DOHH2 (cell line): ENCODE data around the gene DEDD2.

Experiments used
- CTCF ChIP-seq: fragments of 200-600 bp; sonication (generic); IDR thresholded peaks from one replicate; pipeline ENCODE4 v1.5.1; 2014; ENCODE audit warnings: antibody characterized with exemption, mild to moderate bottlenecking, low read depth, low read length; ENCODE audit not compliant: poor library complexity, severe bottlenecking
- EZH2phosphoT487 ChIP-seq: fragments of 200-600 bp; sonication (generic); IDR thresholded peaks from 2 replicates; pipeline ENCODE4 v1.6.1; 2017; ENCODE audit warnings: borderline replicate concordance, mild to moderate bottlenecking, antibody characterized with exemption, low read length, moderate library complexity, mixed read lengths

GRCh38 chr19:42202290-42202880, 15.1 kb downstream of the DEDD2 start:
- TF ChIP-seq CTCF (no peak), EZH2phosphoT487 (no peak)
